Measurements from ENCODE around the gene SRI. TPM values are rescaled to one million over a fixed set of nuclear protein-coding genes. Genes with fewer than 3 reads are reported as not detected.
"Not testable (repeated sequence)": the region's sequence is repeated elsewhere in the genome, so short reads cannot be mapped to it uniquely, and the experiment has no call there.

SRI gene
- total RNA-seq, 1 donor from 2014 or later: 69.2 TPM

DNA sequence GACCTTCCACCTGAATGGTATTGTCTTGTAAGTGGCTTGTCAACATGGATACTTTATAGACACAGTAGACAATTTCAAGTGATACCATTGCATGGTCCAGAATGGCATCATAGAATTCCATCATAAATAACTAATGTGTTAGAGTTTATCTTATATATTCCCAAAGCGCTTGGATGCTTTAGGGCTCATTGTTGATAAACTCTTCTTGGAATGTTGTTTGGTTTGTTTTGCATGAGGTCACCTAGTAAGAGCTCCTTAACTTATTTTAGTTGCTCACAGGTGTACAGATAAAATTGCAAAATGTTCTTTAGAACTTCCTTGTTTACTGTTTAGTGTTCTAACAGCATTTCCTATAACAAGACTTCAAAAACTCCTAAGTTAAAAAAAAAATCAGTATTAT lies 36.8 kb downstream of the SRI start:
- DNase-seq (ENCODE audit: low read depth in 2 of 2): no peak

DNA sequence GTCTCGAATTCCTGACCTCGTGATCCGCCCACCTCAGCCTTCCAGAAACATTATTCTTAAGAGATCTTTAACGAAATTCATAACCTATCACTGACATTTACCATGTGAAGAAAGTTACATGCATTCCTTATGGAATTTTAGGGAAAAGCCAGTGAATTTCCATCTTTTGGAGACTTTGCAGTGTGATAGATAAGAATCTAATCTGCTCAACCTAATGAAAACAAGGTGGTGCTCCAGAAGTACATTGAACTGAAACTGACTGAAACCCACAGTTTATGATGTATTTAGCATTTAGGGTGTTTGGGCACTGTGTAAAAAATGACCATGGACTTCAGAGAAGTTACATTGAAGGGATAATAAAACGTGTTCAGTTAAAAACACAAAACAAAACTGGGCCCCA lies 43.6 kb downstream of the SRI start:
- DNase-seq (ENCODE audit: low read depth in 2 of 2): no peak

DNA sequence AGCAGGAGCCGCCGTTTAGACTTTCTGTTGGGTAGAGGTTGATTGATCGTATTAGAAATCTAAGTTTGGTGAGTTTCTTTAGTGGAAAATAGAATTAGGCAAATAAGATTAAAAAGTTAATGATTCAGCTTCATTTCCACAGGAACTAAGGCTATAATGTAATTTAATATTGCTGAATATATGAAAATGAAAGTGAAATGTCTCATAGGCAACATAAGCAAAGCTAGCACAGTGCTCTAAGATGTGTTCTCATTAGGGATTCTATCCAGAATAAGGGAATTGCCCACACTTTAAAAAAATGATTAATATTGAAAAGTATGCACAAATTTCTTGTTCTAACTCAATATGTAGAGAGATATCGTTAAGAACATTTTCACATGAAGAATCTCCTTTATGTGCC lies 47.0 kb downstream of the SRI start:
- DNase-seq (ENCODE audit: low read depth in 2 of 2): no peak

DNA sequence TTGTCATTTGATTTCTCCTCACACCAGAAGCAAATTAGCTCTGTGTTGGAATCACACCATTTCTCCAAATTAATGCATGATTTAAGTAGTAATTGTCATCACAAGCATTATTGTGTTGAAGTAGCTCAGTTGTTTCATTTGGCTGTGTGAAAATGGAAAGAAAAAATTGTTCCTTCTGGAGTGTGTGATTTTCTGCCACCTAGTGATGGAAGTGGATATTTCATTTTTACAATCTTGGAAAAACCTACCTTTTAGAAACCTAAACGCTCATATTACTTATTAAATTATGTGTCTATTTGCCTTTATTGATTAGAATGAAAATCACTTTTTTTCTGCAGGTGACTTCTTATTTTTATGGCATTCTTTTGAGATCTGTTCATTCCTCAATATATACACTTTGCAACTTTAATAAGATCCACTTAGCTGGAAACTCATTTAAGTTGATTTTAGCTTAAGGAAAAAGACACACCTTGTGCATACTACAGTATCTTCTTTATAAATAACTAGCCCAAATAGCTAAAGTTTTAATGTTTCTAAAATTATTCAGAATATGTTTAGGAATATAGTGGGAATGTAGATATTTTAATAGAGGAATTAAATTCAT lies 50.0 kb downstream of the SRI start:
- DNase-seq (ENCODE audit: low read depth in 2 of 2): peak; percentile 12 to 35

DNA sequence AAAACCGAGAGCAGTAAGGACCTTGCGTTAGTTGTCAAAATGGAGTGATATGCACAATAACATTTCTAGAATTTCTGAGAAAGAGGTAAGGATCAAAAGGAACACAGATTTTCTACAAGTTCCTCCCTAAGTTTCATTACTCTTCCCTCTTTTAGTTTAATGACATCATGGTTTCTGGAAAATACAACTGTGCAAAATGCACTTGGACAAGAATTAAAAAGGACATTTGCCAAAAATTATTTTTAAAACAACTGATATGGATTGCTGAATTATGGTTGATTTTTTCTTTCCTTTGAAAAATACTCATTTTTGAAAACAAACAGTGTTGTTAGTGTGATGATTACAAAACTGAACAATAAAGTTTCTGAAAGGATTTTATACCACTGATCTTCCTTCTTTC lies 52.1 kb downstream of the SRI start:
- DNase-seq (ENCODE audit: low read depth in 2 of 2): no peak

- DNase-seq (ENCODE audit: low read depth in 2 of 2): no peak
Observed at GRCh38 chr7:88167223-88167622, 52.6 kb downstream of the SRI start.

DNA sequence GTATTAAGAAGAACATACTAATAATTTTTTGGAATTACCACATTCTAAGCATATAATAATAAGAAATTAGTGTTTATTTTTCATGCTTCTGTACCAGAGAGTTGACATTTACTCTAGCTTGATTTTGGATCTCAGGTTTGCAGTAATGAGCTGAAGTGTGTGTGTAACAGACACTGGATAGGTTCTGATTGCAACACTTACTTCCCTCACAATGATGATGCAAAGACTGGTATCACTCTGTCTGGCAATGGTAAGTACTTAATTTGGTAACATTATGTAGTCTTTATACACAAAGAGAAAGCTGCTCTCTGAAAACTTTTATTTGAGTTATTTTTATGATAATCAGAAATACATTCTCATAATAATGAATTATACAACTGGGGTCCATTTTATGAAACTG lies 54.1 kb downstream of the SRI start:
- no peak for DNase-seq (ENCODE audit: low read depth in 2 of 2)

DNA sequence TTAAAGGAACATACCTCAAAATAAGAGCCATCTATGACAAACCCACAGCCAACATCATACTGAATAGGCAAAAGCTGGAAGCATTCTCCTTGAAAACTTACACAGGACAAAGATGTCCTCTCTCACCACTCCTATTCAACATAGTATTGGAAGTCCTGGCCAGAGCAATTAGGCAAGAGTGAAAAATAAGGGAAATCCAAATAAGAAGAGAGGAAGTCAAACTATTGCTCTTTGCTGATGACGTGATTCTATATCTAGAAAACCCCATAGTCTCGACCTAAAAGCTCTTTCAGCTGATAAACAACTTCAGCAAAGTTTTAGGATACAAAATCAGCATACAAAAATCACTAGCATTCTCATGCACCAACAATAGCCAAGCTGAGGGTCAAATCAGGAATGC lies 60.1 kb downstream of the SRI start:
- DNase-seq (ENCODE audit: low read depth in 2 of 2): not testable (repeated sequence)

GRCh38 chr7:88156356-88156755 lies 63.5 kb downstream of the SRI start:
- DNase-seq (ENCODE audit: low read depth in 2 of 2): no peak

- no peak for DNase-seq (ENCODE audit: low read depth in 2 of 2)
Observed at GRCh38 chr7:88155756-88156155, 64.1 kb downstream of the SRI start.

Other genes with a start within 250 kb of the SRI start
- not detected in 2 replicates for gene STEAP4, start 86.9 kb upstream of the SRI start, total RNA-seq

Data from lung microvascular endothelial cell (primary cell).